Fibroblast of lung (primary cell): ENCODE results near the gene PPP1R9A.

Source experiments
- CTCF ChIP-seq, 2 donors: IDR thresholded peaks in 1 of 2; conservative IDR thresholded peaks in 1 of 2; 1 replicate in 1 of 2; 2 replicates in 1 of 2; pipeline ENCODE4 v1.5.1; 2011 to 2012; ENCODE audit warnings: low read length in 2 of 2, control low read depth in 1 of 2, inconsistent platforms in 1 of 2, low read depth in 1 of 2, mild to moderate bottlenecking in 1 of 2
- EZH2 ChIP-seq: IDR thresholded peaks from 2 replicates; pipeline ENCODE4 v1.5.1; 2012; ENCODE audit warnings: low read length, control low read depth, mild to moderate bottlenecking; ENCODE audit errors: missing control alignments

- no peak for TF ChIP-seq CTCF (conservative IDR thresholded peaks at IDR 0.05 in 1 of 2, IDR thresholded peaks at IDR 0.05 in 1 of 2; ENCODE audit: low read depth in 1 of 2, low read length in 2 of 2)
- no peak for TF ChIP-seq EZH2
These were observed 360.4 kb downstream of the PPP1R9A start for GRCh38 chr7:95267754-95268153.
